ENCODE measurements around the gene AJAP1.

The AJAP1 gene

DNA sequence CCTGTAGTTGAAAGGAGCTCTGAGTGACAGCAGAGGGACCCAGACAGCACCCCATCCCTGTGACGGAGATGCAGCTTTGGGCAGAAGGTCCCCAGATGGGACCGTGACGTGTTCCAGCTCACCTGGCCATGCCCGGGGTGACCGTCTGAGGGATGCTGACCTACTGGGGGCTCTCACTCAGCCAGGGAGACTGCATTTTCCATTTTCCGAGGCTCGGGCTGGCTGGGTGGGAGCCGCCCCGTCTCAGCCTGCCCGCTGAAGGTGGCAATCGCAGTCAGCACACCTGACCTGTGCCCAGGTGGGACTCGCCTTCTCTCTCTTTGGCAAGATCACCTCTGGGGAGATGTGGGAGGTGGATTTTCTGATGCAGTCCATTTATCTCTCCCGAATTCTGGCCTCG lies 127.2 kb downstream of the AJAP1 start:
- DNase-seq = no peak

GRCh38 chr1:4784761-4785160 lies 130.4 kb downstream of the AJAP1 start:
- no peak for DNase-seq

DNA sequence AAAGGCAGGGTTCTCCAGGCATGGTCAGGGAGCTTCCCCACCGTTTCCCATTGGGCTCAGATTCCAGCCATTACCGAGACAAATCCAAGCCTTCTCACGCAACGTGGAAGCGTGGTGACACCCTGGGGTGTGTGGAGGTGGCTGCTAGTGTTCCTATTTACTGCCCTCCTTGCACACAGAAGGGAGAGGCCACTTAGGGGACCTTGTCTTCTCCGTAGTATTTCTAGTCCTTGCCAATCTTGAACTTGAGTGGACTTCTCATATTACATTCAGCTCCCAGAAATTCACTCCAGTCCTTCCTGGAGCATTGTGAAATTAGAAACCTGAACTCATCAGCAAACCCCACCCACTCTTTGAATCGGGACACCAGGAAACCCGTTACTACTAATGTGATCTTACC lies 131.6 kb downstream of the AJAP1 start:
- DNase-seq = no peak

GRCh38 chr1:4787551-4787950 lies 133.1 kb downstream of the AJAP1 start:
- no peak for DNase-seq

- DNase-seq = no peak
These were observed 138.2 kb downstream of the AJAP1 start for GRCh38 chr1:4792565-4792964.

DNA sequence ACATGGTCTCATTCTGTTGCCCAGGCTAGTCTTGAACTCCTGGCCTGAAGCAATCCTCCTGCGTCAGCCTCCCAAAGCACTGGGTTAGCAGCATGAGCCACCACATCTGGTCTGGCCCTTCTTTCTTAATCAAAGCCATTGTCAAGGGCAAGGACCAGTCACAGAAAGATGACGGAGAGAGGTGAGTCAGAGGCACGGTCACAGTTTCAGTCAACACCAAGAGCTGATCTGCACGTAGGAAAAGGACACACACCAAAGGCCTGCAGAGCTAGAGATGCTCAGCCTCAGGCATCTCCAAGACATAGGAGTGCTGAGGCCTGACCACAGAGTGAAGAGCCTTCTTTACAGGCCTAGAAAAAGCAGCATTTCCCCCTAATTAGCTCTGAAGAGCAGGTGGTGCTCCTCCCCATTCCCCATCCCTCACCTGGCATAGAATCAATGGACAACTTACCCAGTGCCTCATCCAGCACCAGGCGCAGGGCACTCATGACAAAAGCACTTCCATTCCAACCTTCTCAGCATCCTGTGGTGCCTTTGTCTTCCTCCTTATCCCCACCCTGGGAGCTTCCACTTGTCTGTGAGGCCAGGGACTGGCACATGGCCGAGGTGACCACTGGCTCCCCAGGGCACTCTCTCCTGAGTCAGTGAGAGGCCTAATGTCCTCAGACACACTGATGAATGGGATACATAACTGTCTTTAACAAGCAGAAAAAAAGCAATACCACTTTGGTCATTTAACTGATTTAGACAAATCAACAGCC lies 139.8 kb downstream of the AJAP1 start:
- DNase-seq = no peak

- no peak for DNase-seq
These were observed 142.0 kb downstream of the AJAP1 start for GRCh38 chr1:4796161-4797015.

GRCh38 chr1:4797016-4797410 lies 142.6 kb downstream of the AJAP1 start:
- DNase-seq = no peak

- no peak for DNase-seq
These were observed 143.0 kb downstream of the AJAP1 start for GRCh38 chr1:4797429-4797828.

DNA sequence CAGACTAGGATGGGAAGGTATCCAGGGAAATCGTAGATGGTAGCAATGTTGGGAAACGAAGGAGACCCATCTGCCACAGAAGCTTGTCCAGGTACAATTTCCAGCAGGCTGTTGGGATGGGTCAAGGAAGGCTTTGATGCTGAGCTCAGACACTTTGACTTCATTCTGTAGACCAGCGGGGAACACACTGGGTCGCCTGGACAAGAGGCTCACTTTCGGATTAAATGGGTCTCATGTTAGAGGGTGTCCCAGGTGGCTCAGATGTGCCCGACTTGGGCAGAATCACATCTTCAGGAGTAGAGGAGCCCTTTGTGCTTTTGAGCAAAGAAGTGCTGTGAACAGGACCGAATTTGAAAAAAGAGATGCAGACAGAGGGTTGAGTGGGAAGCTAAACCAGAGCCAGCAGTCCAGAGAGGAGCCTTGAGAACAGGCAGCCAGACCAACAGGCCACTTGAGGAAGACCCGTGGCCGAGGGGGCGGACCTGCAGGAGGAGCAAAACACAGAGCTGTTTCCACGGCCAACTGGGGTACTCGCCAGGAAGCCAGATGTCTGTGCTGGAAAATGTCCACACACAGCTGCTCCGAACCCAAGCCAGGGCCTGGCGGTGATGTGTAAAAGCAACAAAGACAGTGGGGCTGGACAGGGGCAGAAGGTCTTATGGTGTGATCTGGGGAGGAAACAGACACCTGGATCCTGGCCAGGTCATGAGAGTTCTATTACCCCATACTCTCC lies 146.9 kb downstream of the AJAP1 start:
- no peak for DNase-seq

GRCh38 chr1:4802024-4802423 lies 147.6 kb downstream of the AJAP1 start:
- DNase-seq = no peak

DNA sequence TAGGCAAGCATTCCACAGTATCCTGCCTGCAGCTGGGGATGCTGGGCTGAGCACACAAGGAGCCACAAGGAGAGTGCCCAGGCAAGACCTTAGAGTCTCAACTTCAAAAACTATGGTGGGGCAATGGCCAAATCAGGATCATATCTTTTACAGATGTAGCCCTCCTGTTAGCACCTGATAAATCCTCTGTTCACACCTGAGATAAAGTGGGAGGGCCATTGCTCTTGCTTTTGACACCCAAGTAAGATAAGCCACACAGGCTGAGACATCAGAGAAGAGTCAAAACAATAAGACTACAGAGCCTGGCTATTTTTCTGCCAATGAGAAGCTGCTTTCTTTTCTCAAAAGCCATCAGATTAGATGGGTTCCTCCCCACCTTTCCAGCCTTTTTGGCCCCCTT lies 148.9 kb downstream of the AJAP1 start:
- no peak for DNase-seq

DNA sequence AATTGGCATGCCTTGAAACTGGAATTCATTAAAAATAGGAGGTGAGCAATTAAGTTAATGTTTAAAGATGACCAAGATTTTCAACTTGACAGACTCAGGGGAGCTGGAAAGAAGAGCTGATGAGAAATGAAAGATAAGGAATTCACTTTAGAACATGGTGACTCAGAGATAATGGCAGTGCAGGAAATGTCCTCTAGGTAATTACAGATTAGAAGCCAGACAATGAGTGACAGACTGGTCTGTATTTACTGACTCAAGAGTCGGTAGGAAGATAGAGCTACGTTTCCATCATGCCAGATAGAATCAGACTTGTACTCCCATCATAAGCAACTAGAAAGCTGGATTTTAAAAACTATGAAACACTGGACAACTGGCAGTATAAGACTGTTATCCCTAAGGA lies 151.6 kb downstream of the AJAP1 start:
- DNase-seq = no peak

DNA sequence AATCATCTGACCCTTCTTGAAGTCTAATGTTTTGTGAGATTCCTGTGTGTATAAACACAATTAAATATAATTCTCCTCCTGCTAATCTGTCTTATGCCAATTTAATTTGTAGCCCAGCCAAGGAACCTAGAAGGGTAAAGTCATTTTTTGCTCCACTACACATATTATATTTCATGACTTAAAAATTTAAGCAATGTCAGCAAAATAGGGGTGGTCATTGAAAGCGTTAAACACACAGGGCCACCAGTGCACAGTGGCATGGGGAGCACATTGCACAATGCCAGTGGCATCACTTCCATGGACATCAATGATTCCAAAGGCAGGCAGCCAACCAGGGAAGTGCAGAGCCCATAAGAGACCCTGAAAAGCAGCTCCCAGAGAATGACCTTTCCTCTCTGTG lies 166.1 kb downstream of the AJAP1 start:
- DNase-seq = no peak

GRCh38 chr1:4825800-4826450 lies 171.5 kb downstream of the AJAP1 start:
- no peak for DNase-seq

DNA sequence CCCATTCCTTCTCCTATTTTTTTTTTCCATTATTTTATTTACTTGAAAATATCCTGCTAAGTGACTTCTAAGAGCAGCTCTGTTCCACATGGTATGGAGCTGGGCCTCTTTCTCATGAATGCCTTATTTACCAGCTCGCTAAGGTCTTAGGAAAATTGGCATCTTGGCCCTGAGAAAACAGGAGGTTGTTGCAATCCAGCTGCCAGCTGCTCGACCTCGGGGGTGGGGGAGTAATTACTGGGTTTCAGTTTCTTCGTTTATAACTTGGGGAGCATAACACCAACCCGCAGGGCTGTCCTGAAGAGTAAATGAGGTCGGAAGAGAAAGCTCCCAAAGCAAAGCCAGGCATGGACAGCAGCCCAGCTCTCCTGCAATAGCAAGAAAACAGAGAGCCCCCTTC lies 176.3 kb downstream of the AJAP1 start:
- no peak for DNase-seq

- DNase-seq = no peak
These were observed 182.2 kb downstream of the AJAP1 start for GRCh38 chr1:4836574-4836973.

DNA sequence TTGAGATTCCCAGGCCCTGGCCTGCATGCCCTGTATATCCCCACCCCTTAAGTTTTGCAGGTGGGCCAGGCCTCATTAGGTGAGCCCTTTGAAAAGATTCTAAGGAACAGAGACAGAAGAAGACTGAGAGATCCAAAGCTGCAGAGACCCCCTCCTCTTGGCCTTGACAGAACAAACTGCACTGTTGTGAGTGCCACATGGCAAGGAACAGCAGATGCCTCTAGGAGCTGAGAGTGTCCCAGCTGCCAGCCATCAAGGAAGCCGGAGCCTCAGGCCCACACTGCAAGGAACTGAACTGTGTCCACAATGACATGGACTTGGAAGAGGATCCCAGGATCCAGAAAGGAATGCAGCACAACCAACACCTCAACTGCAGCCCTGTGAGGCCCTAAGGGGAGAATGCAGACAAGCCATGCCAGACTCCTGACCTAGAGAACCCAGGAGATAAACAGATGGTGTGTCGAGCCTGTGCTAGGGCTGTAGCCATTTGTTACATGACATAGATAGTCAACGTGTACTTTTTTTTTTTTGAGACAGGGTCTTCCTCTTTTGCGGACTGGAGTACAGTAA lies 182.7 kb downstream of the AJAP1 start:
- no peak for DNase-seq

- DNase-seq = no peak
These were observed 183.3 kb downstream of the AJAP1 start for GRCh38 chr1:4837752-4838151.

- DNase-seq = no peak
These were observed 183.8 kb downstream of the AJAP1 start for GRCh38 chr1:4838231-4838630.
